Transverse colon (tissue), 4 donors: Measurements from ENCODE around the gene TOR4A. TPM values are rescaled to one million over a fixed set of nuclear protein-coding genes. Genes with fewer than 3 reads are reported as not detected.

ENCODE experiments used
- DNase-seq: peaks from one replicate; pipeline ENCODE4 v3.0.0-alpha.2; 2019
- H3K27ac ChIP-seq, 4 donors: fragments of 200-600 bp; sonication (generic); 2 replicates each; pipeline ENCODE4 v1.5.1; 2016 to 2018; ENCODE audit warnings: inconsistent platforms in 4 of 4
- H3K27me3 ChIP-seq: fragments of 200-600 bp; sonication (generic); 2 replicates; pipeline ENCODE4 v1.5.1; 2017; ENCODE audit warnings: inconsistent platforms
- H3K36me3 ChIP-seq, 4 donors: fragments of 200-600 bp; sonication (generic); 2 replicates each; pipeline ENCODE4 v1.5.1; 2017 to 2019; ENCODE audit warnings: inconsistent platforms in 4 of 4
- H3K4me1 ChIP-seq, 4 donors: fragments of 200-600 bp; sonication (generic); 2 replicates each; pipeline ENCODE4 v1.5.1; 2017 to 2020; ENCODE audit warnings: inconsistent platforms in 4 of 4
- H3K4me3 ChIP-seq, 4 donors: fragments of 200-600 bp; sonication (generic); 1 replicate in 1 of 4; 2 replicates in 3 of 4; pipeline versions ENCODE4 v1.5.1 to v1.6.1; 2017 to 2019; ENCODE audit warnings: inconsistent platforms in 4 of 4
- H3K9me3 ChIP-seq, 2 donors: fragments of 200-600 bp; sonication (generic); 2 replicates each; pipeline ENCODE4 v1.5.1; 2017 to 2019; ENCODE audit warnings: inconsistent platforms in 2 of 2
- EP300 ChIP-seq: sonication (generic); formaldehyde crosslinking; IDR thresholded peaks from one replicate; pipeline ENCODE4 v1.6.1; 2017; ENCODE audit warnings: antibody characterized with exemption, low read depth
- POLR2A ChIP-seq: fragments of 450-650 bp; IDR thresholded peaks from one replicate; pipeline ENCODE4 v1.6.1; 2016; ENCODE audit warnings: antibody characterized with exemption, mild to moderate bottlenecking, moderate library complexity
- POLR2AphosphoS5 ChIP-seq, 3 donors: sonication (generic); formaldehyde crosslinking; IDR thresholded peaks; one replicate each; pipeline ENCODE4 v1.6.1; 2016; ENCODE audit warnings: antibody characterized with exemption in 3 of 3
- WGBS, 2 donors: methylation state at CpG; one replicate each; pipeline ENCODE4 v1.1.5; 2018; ENCODE audit warnings: low coverage in 1 of 2; 5-methylcytosine and 5-hydroxymethylcytosine counted together
- in situ Hi-C, 4 donors: fragments of 200-750 bp; cut with MboI; loops; one replicate each; pipeline versions ENCODE4 v1.15.0 to v1.15.1; 2017; ENCODE audit warnings: low sequenced_read_pairs in 3 of 4, low pct_ligation_motif_present in 1 of 4, low pct_unique_long_range_greater_than_20kb in 1 of 4
- intact Hi-C: fragments of 100-400 bp; cut with DNase I; formaldehyde crosslinking; loops from one replicate; pipeline ENCODE4 v1.15.1; 2023; ENCODE audit warnings: low total_unique reads
- total RNA-seq, 4 donors: library from RNA; depleted of rRNA; stranded (reverse); fragments of >200 nt; gene quantifications; one replicate each; pipeline ENCODE4 v1.1.0, GENCODE V29; 2016
- TF ChIP-seq, protein P1 (sequence below), 5 experiments: fragments of 200-600 bp in 3 of 5; fragments of 450-650 bp in 2 of 5; sonication (generic) in 3 of 5; IDR thresholded peaks; 1 replicate in 2 of 5; 2 replicates in 3 of 5; pipeline ENCODE4 v1.5.1; 2016 to 2017; ENCODE audit warnings: antibody characterized with exemption in 5 of 5, inconsistent platforms in 3 of 5, mild to moderate bottlenecking in 2 of 5, moderate library complexity in 1 of 5

Gene TOR4A
- total RNA-seq, 4 donors from 2014 or later, result 49.2 to 121 (median 71.7) TPM

GRCh38 chr9:137310189-137311052, 32.9 kb downstream of the TOR4A start:
- TF ChIP-seq POLR2AphosphoS5 (IDR thresholded peaks at IDR 0.05) (no peak), POLR2A (no peak), EP300 (no peak)
- TF ChIP-seq, protein P1, sequence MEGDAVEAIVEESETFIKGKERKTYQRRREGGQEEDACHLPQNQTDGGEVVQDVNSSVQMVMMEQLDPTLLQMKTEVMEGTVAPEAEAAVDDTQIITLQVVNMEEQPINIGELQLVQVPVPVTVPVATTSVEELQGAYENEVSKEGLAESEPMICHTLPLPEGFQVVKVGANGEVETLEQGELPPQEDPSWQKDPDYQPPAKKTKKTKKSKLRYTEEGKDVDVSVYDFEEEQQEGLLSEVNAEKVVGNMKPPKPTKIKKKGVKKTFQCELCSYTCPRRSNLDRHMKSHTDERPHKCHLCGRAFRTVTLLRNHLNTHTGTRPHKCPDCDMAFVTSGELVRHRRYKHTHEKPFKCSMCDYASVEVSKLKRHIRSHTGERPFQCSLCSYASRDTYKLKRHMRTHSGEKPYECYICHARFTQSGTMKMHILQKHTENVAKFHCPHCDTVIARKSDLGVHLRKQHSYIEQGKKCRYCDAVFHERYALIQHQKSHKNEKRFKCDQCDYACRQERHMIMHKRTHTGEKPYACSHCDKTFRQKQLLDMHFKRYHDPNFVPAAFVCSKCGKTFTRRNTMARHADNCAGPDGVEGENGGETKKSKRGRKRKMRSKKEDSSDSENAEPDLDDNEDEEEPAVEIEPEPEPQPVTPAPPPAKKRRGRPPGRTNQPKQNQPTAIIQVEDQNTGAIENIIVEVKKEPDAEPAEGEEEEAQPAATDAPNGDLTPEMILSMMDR (IDR thresholded peaks at IDR 0.05), result no peak
- peaks cover 19 to 73% (median 52%) of the 10 kb centered on the region in 4 donors for H3K4me1 ChIP-seq
- intact Hi-C loops (no loop called here), in situ Hi-C loops (no loop called here)
- peak overlapping the region; percentile 83 to 94 (median 84) for H3K27ac ChIP-seq
- H3K4me3 ChIP-seq, result no peak overlapping the region
- WGBS, 2 donors, result 49 to 79% methylated on average over 4 to 18 of the region's 20 CpGs
- no peaks in the 10 kb centered on the region for H3K9me3 ChIP-seq
- DNase-seq, result peak; percentile 79
- H3K27me3 ChIP-seq, result peaks cover 4% of the 10 kb centered on the region
- H3K36me3 ChIP-seq, result no peaks in the 10 kb centered on the region

GRCh38 chr9:137311171-137311985, 33.9 kb downstream of the TOR4A start:
- TF ChIP-seq, protein P1 (IDR thresholded peaks at IDR 0.05), result no peak
- TF ChIP-seq POLR2AphosphoS5 (IDR thresholded peaks at IDR 0.05) (peak; percentile 11 to 63 (median 55)), POLR2A (peak; percentile 44), EP300 (peak; percentile 39)
- DNase-seq, result peak; percentile 92
- Histone ChIP-seq H3K27ac (peak overlapping the region; percentile 83 to 94 (median 84)), H3K27me3 (peaks cover 13% of the 10 kb centered on the region), H3K9me3 (no peaks in the 10 kb centered on the region), H3K4me3 (no peak overlapping the region), H3K4me1 (peaks cover 14 to 73% (median 52%) of the 10 kb centered on the region in 4 donors), H3K36me3 (no peaks in the 10 kb centered on the region)
- 57% methylated on average over 14 of the region's 27 CpGs; no CpG with 5 or more reads in 1 of the 2 donors for WGBS, 2 donors
- in situ Hi-C loops (no loop called here), intact Hi-C loops (no loop called here)

GRCh38 chr9:137311986-137312851, 34.7 kb downstream of the TOR4A start:
- Histone ChIP-seq H3K4me1 (peaks cover 16 to 68% (median 50%) of the 10 kb centered on the region in 4 donors), H3K27me3 (peaks cover 17% of the 10 kb centered on the region), H3K9me3 (no peaks in the 10 kb centered on the region), H3K4me3 (no peak overlapping the region), H3K36me3 (no peaks in the 10 kb centered on the region), H3K27ac (peak overlapping the region; percentile 83 to 94 (median 84))
- peak; percentile 44 for DNase-seq
- 65% methylated on average over 15 of the region's 28 CpGs; no CpG with 5 or more reads in 1 of the 2 donors for WGBS, 2 donors
- intact Hi-C loops (no loop called here), in situ Hi-C loops (no loop called here)
- TF ChIP-seq POLR2A, result no peak
- no peak for TF ChIP-seq EP300
- TF ChIP-seq, protein P1 (IDR thresholded peaks at IDR 0.05), result no peak
- peak in 2 of 3 donors; percentile 12 to 42 for TF ChIP-seq POLR2AphosphoS5 (IDR thresholded peaks at IDR 0.05)
